GM19023 (cell line): ENCODE measurements around the gene ST3GAL6.

Experiments
- ATAC-seq: cut with Tn5 transposase; IDR thresholded peaks from one replicate; pipeline ENCODE4 v1.9.1; 2021; ENCODE audit warnings: mild to moderate bottlenecking, moderate library complexity; ENCODE audit not compliant: unreplicated experiment

Gene ST3GAL6

GRCh38 chr3:98763076-98763475 is at the start of gene ST3GAL6:
Gene ST3GAL6, plus strand, starts transcription at chr3:98763340. Its CDS starts 5,101 bp downstream, at chr3:98768441.
- ATAC-seq: no peak

- ATAC-seq: no peak
Observed at GRCh38 chr3:98713984-98714383, 49.2 kb upstream of the ST3GAL6 start.

- no peak for ATAC-seq
Observed at GRCh38 chr3:98717584-98717983, 45.6 kb upstream of the ST3GAL6 start.

- no peak for ATAC-seq
Observed at GRCh38 chr3:98718730-98719129, 44.4 kb upstream of the ST3GAL6 start.

GRCh38 chr3:98721776-98722175 is 41.4 kb upstream of the ST3GAL6 start:
- ATAC-seq: no peak

GRCh38 chr3:98722389-98722788 is 40.8 kb upstream of the ST3GAL6 start:
- ATAC-seq: no peak

GRCh38 chr3:98725352-98725751 is 37.8 kb upstream of the ST3GAL6 start:
- ATAC-seq: no peak

- no peak for ATAC-seq
Observed at GRCh38 chr3:98726084-98726483, 37.1 kb upstream of the ST3GAL6 start.

GRCh38 chr3:98727638-98728037 is 35.5 kb upstream of the ST3GAL6 start:
- ATAC-seq: no peak

- ATAC-seq: no peak
Observed at GRCh38 chr3:98728672-98729071, 34.5 kb upstream of the ST3GAL6 start.

- ATAC-seq: peak; percentile 40
Observed at GRCh38 chr3:98730338-98730737, 32.8 kb upstream of the ST3GAL6 start.

GRCh38 chr3:98730886-98731537 is 32.1 kb upstream of the ST3GAL6 start:
- no peak for ATAC-seq

GRCh38 chr3:98731720-98732285 is 31.3 kb upstream of the ST3GAL6 start:
- peak; percentile 39 for ATAC-seq

- ATAC-seq: peak; percentile 33
Observed at GRCh38 chr3:98732286-98733052, 30.7 kb upstream of the ST3GAL6 start.

GRCh38 chr3:98733053-98733811 is 29.9 kb upstream of the ST3GAL6 start:
- ATAC-seq: peak; percentile 20

GRCh38 chr3:98733812-98734281 is 29.3 kb upstream of the ST3GAL6 start:
- peak; percentile 59 for ATAC-seq

- ATAC-seq: no peak
Observed at GRCh38 chr3:98734306-98734705, 28.8 kb upstream of the ST3GAL6 start.

- no peak for ATAC-seq
Observed at GRCh38 chr3:98734735-98735134, 28.4 kb upstream of the ST3GAL6 start.

- no peak for ATAC-seq
Observed at GRCh38 chr3:98735296-98735695, 27.8 kb upstream of the ST3GAL6 start.

- ATAC-seq: no peak
Observed at GRCh38 chr3:98735761-98736269, 27.3 kb upstream of the ST3GAL6 start.

GRCh38 chr3:98737301-98737700 is 25.8 kb upstream of the ST3GAL6 start:
- ATAC-seq: no peak
